GM18907 (cell line): ENCODE results near the gene CDCP2.
A peak's percentile ranks its signal among the peaks of the same experiment; 100 is the strongest.

Experiments
- ATAC-seq: cut with Tn5 transposase; IDR thresholded peaks from one replicate; pipeline ENCODE4 v1.9.1; 2021; ENCODE audit warnings: mild to moderate bottlenecking, moderate library complexity; ENCODE audit not compliant: unreplicated experiment

The CDCP2 gene

DNA sequence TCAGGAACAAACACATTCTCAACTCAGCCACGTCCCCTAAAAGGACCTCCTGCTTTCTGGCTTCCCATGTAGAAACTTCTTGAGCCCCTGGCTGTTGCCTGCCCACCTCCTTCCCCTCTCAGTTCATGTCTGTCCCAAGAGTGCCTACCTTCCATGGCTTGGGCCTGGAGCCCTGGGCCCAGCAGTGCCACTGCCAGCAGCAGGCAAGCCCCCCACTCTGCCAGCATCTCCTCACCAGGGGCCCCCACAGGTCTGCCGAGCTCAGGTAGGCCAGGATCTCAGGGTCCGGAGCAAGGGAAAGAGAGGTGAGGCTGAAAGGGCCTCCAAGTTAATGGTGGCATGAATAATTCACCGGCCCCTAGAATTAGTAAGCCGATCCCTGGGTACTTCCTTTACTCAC, at the start of gene CDCP2:
Gene CDCP2 (minus strand): TSS at position 305 of the 400 bp plus-strand sequence. CDS start 78 bp downstream, at position 227.
- no peak for ATAC-seq

DNA sequence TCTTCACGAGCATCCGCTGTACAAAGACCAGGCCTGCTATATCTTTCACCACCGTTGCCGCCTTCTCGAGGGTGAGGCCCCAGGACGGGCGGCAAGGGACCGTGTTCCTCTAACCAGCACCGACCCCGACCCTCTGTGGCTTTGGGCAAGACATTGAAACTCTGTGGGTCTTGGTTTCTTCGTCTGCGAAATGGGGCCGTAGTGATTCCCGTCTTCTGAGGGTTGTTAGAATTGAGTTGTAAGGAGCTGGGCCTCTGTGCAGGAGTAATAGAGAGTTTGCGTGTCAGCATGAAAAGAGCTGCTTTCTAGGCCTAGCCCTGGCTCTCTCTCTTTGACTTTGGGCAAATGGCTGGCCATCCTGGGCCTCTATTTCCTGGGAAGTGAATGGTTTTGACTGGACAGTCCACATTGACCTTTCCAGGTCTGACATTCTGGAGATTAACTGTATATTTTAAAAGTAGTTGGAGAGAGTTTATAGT, 47.8 kb upstream of the CDCP2 start:
- ATAC-seq, result no peak

DNA sequence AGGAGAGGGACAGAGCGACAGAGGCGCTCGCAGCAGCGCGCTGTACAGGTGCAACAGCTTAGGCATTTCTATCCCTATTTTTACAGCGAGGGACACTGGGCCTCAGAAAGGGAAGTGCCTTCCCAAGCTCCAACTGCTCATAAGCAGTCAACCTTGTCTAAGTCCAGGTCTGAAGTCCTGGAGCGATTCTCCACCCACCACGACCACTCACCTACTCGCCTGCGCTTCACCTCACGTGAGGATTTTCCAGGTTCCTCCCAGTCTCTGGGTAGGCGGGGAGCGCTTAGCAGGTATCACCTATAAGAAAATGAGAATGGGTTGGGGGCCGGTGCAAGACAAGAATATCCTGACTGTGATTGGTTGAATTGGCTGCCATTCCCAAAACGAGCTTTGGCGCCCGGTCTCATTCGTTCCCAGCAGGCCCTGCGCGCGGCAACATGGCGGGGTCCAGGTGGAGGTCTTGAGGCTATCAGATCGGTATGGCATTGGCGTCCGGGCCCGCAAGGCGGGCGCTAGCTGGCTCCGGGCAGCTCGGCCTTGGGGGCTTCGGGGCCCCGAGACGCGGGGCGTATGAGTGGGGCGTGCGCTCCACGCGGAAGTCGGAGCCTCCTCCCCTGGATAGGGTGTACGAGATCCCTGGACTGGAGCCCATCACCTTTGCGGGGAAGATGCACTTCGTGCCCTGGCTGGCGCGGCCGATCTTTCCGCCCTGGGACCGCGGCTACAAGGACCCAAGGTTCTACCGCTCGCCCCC, 47.1 kb upstream of the CDCP2 start, which contains the start of the genes CYB5RL and MRPL37:
Gene CYB5RL (minus strand): TSS at position 266 of the 754 bp plus-strand sequence. CDS start 4,414 bp downstream, outside the sequence.
Gene MRPL37 (plus strand): TSS at position 403 of the 754 bp plus-strand sequence. CDS start 77 bp downstream, at position 480.
- ATAC-seq, result peak; percentile 96

DNA sequence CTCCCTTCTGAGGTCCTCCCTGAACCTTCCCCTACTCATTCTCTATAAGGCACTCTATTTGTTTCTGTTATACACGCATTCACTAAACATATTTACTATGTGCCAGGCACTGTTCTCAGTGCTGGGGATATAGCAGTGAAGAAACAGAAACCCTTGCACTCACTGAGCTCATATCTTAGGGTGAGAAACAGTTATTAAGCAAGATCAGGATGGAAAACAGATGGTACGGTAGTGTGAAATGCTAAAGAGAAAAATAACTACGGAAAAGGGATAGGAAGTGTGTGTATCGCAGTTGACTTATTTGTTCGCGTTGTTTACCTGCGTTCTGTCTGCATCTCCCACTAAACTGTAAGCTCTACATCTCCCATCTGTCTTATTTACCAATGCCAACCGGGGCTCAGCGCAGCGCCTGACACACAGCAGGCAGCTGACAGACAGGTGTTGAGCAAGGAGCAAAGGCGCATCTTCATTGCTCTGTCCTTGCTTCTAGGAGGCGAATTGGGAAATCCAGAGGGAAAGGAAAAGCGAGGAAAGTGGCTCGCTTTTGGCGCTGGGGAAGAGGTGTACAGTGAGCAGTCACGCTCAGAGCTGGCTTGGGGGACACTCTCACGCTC, 46.5 kb upstream of the CDCP2 start:
- peak; percentile 7 for ATAC-seq

DNA sequence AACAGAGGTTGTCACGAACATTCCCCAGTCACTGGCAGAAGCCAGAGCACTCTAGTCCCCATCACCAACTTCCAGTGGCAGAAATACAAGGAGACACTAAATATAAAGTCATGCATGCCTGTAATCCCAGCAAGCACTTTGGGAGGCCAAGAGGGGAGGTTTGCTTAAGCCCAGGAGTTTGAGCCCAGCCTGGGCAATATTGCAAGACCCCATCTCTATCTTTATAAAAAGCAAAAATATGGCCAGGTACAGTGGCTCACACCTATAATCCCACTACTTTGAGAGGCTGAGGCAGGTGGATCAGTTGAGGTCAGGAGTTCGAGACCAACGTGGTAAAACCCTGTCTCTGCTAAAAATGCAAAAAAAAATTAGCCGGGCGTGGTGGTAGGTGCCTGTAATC, 40.7 kb upstream of the CDCP2 start:
- no peak for ATAC-seq

DNA sequence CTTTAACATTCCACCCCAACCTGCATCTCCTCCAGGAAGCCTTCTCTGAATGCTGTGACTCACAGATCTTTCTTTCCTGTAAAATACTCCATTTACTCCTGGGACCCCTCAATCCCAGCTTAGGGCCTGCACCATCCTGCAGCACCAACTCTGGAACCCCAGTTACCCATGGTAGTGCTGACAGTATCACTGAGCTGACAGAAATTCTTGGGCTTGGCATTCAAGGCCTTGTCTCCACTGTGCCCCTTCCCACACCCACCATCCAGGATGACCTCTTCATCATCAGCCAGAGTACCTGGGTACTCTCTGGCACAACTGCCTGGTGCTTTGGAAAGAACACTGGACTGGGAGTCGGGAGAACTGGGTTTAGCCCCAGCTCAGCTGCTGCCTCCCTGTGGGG, 38.7 kb upstream of the CDCP2 start:
- no peak for ATAC-seq

DNA sequence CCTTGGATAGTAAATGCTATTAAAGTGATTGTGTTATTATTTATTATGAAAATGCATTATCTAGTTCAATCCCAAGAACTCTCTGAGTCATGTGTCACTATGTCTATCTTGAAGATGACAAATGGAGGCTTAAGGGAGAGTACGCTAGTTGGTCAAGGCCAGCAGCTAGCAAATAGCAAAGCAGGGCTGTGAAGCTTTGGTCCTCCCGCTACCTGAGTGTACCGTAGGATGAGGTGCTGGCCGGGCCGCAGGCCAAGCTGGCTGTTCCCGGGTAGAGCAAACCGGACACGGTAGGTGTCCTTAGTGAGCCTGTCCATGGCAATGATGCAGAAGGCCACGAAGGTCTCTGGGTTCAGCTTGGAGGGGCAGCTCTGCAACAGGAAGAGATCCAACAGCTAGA, 37.7 kb upstream of the CDCP2 start:
- ATAC-seq, result no peak

DNA sequence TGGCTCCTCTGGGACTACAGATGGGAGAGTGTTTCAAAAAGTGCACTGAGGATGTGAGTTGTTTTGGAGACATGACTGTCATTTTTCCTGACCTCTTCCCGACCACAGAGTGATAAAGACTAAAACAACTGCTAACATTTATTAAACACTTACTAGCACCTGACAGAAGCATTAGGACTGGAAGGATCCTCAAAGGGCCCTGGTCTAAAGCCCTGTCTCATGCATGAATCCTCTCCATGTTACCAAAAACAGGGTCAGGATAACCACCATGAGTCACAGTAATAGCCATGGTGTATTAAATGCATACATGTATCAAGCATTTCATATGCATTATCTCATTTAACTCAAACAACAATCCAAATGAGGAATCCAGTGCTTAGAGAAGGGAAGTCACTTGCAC, 35.5 kb upstream of the CDCP2 start:
- no peak for ATAC-seq

DNA sequence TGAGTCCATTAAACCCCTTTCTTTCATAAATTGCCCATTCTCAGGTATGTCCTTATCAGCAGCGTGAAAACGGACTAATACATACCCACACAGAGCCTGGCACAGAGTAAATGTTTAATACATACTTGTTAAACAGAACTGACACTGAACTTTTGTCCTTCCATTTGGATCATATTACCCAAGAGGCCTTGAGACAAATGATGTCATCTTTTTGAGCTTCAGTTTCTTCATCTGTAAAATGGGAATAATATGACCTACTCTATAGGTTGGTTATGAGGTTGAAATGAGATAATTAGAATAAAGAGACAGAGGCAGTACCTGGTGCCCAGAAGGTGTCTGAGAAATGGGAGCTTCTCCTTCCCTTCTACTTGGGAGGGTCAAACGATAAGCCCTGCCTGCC, 33.3 kb upstream of the CDCP2 start:
- ATAC-seq, result no peak

DNA sequence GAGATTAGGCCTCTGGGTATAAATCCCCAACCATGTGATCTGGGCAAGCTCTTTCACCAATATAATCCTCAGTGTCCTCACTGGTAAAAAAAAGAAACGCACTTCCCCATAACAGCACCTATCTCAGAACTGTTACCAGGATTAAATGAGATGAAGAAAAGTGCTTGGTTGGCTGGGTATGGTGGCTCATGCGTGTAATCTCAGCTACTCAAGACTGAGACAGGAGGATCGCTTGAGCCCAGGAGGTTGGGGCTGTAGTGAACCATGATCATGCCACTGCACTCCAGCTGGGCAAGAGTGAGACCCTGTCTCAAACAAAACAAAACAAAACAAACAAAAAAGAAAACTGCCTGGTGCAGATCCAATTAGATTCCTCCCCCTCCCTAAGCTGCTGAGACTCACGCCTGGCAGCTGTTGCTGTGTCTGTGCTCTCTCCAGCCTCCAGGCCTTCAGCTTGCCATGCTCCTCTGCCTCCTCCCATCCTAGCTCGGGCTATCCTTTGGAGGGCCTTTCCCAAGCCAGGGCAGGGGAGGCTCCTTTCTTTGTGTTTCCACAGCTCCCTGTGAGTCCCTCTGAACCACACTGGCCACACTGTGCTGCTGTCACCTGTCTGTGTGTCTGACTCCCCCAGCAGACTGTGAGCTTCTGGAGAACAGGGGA, 28.0 kb upstream of the CDCP2 start:
- ATAC-seq, result no peak

DNA sequence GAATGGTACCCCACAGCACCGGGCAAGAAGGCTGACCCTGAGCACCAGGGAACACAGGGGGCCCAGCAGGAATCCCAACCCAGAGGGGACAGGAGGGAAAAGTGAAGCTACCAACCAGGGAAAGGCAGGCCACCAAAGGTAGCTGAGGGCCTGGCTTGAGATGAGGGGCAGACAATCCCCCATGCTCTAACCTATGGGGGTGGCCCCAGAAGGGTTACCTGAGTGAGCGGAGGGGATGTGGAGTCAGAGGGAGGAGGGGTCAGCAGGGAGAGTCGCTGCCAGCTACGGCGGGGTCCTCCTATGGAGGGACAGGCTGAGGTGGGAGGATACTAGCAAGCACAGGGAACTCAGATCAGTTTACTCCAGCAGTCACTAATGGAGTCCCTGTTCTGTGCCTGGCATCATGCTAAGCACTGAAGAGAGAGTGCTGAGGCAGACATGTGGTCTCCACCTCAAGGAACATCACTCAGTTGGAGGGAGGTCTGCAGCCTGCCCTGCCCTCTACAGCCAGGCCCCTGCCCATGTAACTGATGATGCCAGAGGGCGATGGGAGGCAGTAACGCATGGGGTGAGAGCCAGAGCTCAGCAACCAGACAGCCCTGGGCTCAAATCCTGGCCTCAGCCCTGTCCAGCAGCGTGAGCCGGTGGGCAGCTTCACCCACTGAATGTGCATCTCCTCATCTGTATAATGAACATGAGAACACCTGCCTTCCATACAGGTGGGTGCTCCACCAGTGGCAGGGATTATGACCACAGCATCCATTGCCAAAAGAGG, 25.7 kb upstream of the CDCP2 start:
- no peak for ATAC-seq

DNA sequence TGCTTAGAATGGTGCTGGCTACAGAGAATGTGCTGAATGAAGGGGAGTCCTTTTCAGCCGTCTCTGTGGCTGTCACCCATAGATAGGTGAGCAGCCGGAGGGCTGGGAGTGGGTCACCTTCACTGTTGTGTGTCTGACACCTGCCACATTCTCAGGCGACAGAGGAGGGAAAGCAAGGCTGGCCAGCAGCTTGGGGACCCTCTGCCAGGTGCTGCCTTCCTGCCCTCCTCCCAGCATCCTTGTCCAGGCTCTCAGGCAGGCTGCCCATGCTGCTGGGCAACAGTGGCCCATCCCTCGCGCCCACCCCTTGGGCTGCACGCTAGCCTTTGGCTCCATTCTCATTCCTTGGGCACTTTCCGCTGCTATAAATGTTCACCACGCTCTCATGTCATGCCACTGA, 24.9 kb upstream of the CDCP2 start:
- ATAC-seq, result no peak

DNA sequence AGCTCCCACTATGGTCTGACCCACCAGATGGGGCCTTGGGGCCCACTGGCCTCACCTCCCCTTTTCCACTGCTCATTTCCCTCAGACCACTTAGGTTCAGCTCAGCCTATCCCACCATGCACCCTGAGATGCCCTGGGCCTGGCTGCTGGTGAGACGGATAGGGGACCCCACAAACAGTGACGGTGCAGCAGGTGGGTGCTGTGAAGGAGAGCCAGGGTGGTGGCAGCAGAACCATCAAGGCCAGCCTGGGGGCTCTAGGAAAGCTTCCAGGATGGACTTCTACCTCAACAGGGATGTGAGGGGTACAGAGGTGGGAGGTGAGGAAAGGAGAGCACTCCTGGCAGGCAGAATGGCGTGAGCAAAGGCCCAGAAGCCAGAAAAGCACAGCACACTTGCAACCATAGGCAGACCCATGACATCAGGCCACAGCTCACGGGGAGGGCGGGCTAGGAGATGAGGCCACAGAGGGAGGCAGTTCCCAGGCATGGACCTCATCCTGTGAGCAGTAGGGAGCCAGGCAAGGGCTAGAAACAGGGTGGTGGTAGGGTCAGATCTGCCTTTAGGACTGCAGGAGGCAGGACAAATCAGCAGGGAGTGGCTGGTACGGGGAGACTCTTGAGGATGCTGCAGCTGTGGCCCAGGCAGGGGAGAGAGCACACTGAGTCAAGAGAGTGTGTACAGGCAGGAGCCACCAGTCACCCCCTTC, 24.0 kb upstream of the CDCP2 start:
- ATAC-seq, result no peak

DNA sequence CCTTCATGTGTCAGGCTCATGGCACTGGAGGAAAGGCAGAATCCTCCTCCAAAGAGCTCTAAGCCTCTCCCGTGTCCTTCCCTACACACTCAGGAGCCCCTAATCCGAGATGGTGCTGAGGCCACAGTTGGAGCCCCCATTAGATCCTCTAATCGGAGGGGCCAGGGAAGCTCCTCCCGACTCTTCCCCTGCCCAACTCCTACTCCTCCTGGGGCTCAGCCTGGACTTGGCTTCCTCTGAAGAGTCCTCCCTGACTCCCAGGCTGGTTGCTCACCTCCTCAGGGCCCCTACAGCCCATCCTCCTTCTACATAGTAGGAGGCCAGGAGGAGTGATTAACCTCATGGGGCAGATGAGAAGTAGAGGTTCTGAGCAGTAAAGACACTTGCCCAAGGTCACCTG, 21.3 kb upstream of the CDCP2 start:
- ATAC-seq, result no peak

DNA sequence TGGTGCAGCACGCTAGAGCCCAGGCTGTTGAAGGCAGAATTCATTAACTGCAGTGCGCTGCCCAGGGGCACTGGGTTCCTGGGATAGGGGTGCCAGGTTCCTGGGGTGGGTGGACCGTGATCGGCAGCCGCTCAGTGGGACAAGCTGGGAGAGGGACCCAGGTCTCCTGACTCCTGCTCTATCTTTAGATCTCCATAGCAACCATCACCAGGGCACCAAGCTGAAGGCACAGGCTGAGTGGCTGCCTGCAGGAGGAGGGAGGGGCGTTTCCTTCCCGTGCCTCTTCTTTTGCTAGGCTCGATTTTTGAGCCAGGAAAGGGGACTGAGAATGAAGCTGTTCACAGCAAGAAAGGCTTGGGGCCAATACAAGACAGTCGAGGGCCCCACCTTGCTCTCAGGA, 20.9 kb upstream of the CDCP2 start:
- no peak for ATAC-seq

DNA sequence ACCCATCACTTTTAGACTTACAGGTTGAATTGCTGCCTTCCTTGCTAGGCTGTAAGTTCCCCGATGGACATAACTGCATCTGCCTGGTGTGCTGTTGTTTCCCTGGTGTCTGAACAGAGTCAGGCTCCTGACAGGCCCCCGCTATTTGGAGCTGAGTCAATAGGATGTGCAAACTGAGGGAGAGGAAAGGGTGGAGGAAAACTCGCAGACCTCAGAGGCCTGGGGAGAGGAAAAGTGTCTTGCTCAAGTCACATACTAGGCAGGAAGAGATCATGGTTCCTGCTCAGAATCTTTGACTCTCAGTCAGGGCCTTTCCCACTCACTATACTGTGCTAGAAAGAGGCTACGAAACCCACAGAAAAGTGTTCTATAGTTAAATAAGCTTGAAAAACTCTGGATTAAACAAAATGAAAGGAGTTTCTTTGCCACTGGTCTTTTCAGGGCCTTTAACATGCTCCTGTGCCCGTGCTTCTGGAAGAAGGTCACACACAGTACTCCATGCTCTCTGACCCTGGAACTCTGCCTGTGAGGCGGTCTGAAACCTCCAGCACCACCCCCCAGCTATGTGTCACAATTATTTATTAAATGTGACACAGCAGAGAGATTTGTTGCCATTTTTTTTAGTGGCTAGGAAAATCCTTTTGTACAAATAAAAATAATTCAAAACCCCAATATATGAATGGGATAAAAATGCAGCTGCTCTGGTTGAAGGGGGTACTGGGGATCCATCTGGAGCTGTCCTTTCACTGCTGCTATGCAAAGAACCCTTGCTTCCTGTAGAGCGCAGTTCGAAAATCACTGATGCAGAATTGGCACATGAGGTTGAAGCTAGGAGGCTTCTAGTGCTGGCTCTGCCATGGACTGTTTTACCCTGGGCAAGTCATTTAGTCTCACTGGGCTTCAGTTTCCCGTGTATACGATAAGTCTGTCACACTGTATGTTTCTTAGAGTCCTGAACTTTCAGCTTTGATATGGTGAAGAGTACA, 20.1 kb upstream of the CDCP2 start:
- ATAC-seq, result no peak

DNA sequence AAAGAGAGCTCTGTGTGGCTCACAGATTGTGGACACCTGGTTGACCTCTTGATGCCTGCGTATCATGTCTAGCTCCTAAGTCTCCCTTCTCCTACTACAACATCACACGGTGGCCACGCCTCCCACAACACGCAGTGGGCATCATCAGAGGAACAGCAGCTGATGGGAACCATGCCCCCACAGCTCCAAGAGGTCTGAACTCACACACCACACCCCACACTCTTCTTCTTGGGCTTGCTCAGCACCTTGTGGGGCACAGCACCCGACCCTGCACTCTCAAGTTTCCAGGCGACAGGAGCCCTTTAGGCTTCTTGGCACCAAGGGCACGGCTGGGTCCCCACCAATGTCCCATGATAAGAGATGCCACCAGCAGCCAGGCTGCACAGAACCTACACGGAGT, 18.8 kb upstream of the CDCP2 start:
- no peak for ATAC-seq

DNA sequence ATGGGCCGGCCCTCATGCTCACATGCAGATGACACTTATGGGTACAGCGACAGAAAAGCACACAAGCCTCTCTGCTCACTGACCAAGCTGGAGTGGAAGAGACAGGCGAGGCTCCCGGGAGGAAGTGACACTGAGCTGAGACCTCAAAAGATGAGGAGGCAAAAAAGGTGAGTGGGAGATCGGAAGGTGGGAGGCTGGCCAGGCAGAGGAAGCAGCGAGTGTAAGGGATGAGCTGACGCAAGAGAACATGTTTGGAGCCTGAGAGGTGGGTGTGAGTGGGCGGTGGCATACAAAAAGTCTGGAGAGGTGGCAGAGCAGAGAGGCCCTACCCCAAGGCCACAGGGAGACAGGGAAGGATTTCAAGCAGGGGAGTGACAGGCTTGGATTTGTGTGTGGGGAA, 18.2 kb upstream of the CDCP2 start:
- no peak for ATAC-seq

DNA sequence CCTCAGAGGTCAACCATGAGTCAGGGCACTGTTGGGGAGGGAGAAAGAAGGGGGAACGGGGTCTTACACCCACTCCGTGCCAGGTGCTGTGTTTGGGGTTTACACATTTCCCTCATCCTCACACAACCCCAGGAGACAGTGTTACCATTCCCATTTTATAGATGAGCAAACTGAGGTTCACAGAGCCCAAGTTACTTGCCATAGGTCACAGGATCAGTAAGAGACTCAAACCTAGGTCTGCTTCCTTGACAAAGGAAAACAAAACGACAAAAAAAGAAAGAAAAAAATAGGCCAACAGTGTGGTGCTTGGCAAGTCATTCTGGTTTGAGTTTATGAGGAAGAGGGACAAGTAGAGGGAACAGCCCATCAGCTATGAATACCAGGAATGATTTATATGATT, 16.3 kb upstream of the CDCP2 start:
- ATAC-seq, result no peak
